Measurements from ENCODE around the gene SCAF4. TPM values are rescaled to one million over a fixed set of nuclear protein-coding genes. Genes with fewer than 3 reads are reported as not detected.

Gene SCAF4
- total RNA-seq, 2 donors from 2014 or later, result 12.6 to 29.5 TPM

DNA sequence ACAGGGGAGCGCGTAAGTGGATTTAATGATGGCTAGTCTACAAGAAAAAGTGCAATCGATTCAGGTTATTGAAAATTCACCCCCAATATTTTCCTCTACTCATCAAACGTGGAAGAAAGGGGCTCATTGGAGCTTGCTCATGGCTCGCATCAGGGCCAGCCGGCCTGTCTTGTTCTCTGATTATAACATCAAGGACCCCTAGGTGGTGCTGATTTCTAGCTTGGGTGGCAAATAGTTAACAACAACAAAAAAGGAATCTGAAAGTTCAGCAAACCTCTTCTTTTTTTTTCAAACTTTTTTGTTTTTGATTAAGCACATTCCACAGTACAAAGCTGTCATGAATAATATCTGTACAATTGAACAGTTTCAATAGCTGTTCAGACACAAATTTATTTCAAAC lies 108.3 kb downstream of the SCAF4 start:
- WGBS, result 87% methylated on average over 6 of the region's 6 CpGs
- no peaks in the 10 kb centered on the region for H3K27me3 ChIP-seq (replicated peaks; ENCODE audit: insufficient read depth)
- no peak overlapping the region for H3K27ac ChIP-seq
- no peaks in the 10 kb centered on the region for H3K9me3 ChIP-seq
- intact Hi-C loops (cut with DNase I), result no loop called here
- no peaks in the 10 kb centered on the region for H3K36me3 ChIP-seq
- DNase-seq (ENCODE audit: low spot score), result no peak
- no peaks in the 10 kb centered on the region for H3K4me1 ChIP-seq (replicated peaks)
- TF ChIP-seq POLR2AphosphoS5 (IDR thresholded peaks at IDR 0.05) (no peak), POLR2A (IDR thresholded peaks at IDR 0.05) (no peak)
- TF ChIP-seq, protein P1, sequence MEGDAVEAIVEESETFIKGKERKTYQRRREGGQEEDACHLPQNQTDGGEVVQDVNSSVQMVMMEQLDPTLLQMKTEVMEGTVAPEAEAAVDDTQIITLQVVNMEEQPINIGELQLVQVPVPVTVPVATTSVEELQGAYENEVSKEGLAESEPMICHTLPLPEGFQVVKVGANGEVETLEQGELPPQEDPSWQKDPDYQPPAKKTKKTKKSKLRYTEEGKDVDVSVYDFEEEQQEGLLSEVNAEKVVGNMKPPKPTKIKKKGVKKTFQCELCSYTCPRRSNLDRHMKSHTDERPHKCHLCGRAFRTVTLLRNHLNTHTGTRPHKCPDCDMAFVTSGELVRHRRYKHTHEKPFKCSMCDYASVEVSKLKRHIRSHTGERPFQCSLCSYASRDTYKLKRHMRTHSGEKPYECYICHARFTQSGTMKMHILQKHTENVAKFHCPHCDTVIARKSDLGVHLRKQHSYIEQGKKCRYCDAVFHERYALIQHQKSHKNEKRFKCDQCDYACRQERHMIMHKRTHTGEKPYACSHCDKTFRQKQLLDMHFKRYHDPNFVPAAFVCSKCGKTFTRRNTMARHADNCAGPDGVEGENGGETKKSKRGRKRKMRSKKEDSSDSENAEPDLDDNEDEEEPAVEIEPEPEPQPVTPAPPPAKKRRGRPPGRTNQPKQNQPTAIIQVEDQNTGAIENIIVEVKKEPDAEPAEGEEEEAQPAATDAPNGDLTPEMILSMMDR (IDR thresholded peaks at IDR 0.05), result no peak
- H3K4me3 ChIP-seq, result no peak overlapping the region

DNA sequence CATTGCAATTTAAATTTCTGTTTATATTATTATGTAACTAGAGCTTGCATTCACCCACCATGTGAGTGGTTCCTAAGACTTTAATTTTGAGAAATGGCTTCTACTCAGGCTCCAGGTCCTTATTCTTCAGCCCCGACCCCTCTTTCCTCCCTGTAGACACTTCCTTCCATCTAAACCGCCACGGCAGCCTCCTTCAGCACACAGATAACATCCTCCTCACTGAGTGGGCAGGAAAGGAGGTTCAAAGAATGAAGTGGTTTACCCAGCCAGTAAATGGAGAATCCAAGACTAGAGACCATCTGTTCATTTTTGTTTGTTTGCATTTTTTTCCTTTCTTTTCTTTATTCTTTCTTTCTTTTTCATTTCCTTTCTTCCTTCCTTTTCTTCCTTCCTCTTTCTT lies 109.5 kb downstream of the SCAF4 start:
- TF ChIP-seq, protein P1 (IDR thresholded peaks at IDR 0.05), result no peak
- no peak for TF ChIP-seq POLR2A (IDR thresholded peaks at IDR 0.05)
- TF ChIP-seq POLR2AphosphoS5 (IDR thresholded peaks at IDR 0.05), result no peak
- DNase-seq (ENCODE audit: low spot score), result no peak
- WGBS, result 66% methylated on average over 3 of the region's 3 CpGs

More for the DNA sequence above, 109.5 kb downstream of the SCAF4 start:
- intact Hi-C loops (cut with DNase I), result no loop called here
- no peaks in the 10 kb centered on the region for H3K4me1 ChIP-seq (replicated peaks)
- no peaks in the 10 kb centered on the region for H3K9me3 ChIP-seq
- H3K4me3 ChIP-seq, result no peak overlapping the region
- no peaks in the 10 kb centered on the region for H3K27me3 ChIP-seq (replicated peaks; ENCODE audit: insufficient read depth)
- no peak overlapping the region for H3K27ac ChIP-seq
- no peaks in the 10 kb centered on the region for H3K36me3 ChIP-seq

Small RNA genes lying within 50 kb of the gene (small RNA-seq; reads per million reads assigned to genes)
- 0 reads per million in 2 donors for gene RF01241

Other genes with a start within 250 kb of the SCAF4 start
- gene SOD1, start 72.4 kb downstream of the SCAF4 start, total RNA-seq, result 100 to 1,000 TPM; 165 to 282 TPM
- 1 to 10 TPM; 3.7 to 5.0 TPM for gene HUNK, start 140.9 kb upstream of the SCAF4 start, total RNA-seq

Measured in prostate gland (tissue), 2 donors.